GM23338 (cell line): ENCODE results near the gene ENTHD1. TPM values are rescaled to one million over a fixed set of nuclear protein-coding genes. Genes with fewer than 3 reads are reported as not detected.

ENCODE experiments used
- ATAC-seq: fragments of 200-7000 bp; cut with Tn5 transposase; 3 replicates; pipeline ENCODE4 v1.9.1; 2020
- DNase-seq: peaks from one replicate; pipeline ENCODE4 v3.0.0-alpha.2; 2015; ENCODE audit warnings: low spot score
- H2AFZ ChIP-seq: fragments of 200-600 bp; sonication (generic); 2 replicates; pipeline ENCODE4 v1.8.0; 2016; ENCODE audit warnings: antibody characterized with exemption, mild to moderate bottlenecking, moderate library complexity
- H3F3A ChIP-seq: fragments of 200-600 bp; sonication (generic); replicated peaks from 2 replicates; pipeline ENCODE4 v1.8.0; 2017; ENCODE audit warnings: antibody characterized with exemption, mixed run types, low read depth
- H3K27ac ChIP-seq: fragments of 200-600 bp; sonication (generic); 2 replicates; pipeline ENCODE4 v1.6.1; 2016; ENCODE audit warnings: low read depth
- H3K27me3 ChIP-seq: fragments of 200-600 bp; sonication (generic); 2 replicates; pipeline ENCODE4 v1.8.0; 2016; ENCODE audit warnings: mild to moderate bottlenecking, mixed run types, moderate library complexity; ENCODE audit not compliant: insufficient read depth
- H3K36me3 ChIP-seq: fragments of 200-600 bp; sonication (generic); 2 replicates; pipeline ENCODE4 v1.8.0; 2016; ENCODE audit warnings: mild to moderate bottlenecking; ENCODE audit not compliant: insufficient read depth
- H3K4me1 ChIP-seq: fragments of 200-600 bp; sonication (generic); 2 replicates; pipeline ENCODE4 v1.8.0; 2016; ENCODE audit warnings: mild to moderate bottlenecking, moderate library complexity; ENCODE audit not compliant: insufficient read depth
- H3K4me2 ChIP-seq: fragments of 200-600 bp; sonication (generic); 2 replicates; pipeline ENCODE4 v1.7.1; 2017; ENCODE audit warnings: mixed run types
- H3K4me3 ChIP-seq: fragments of 200-600 bp; sonication (generic); 2 replicates; pipeline ENCODE4 v1.6.1; 2016; ENCODE audit warnings: mixed run types
- H3K79me2 ChIP-seq: fragments of 200-600 bp; sonication (generic); replicated peaks from 2 replicates; pipeline ENCODE4 v1.8.0; 2017; ENCODE audit warnings: mild to moderate bottlenecking; ENCODE audit not compliant: insufficient read depth
- H3K9me2 ChIP-seq: fragments of 200-600 bp; sonication (generic); 2 replicates; pipeline ENCODE4 v1.8.0; 2017; ENCODE audit not compliant: insufficient read depth
- H4K20me1 ChIP-seq: fragments of 200-600 bp; sonication (generic); replicated peaks from 2 replicates; pipeline ENCODE4 v1.8.0; 2017; ENCODE audit warnings: mild to moderate bottlenecking; ENCODE audit not compliant: insufficient read depth
- H3K27ac Mint-ChIP-seq: 2 replicates; pipeline ENCODE4 v1.8.0; 2020; ENCODE audit warnings: inconsistent platforms, mild to moderate bottlenecking, moderate library complexity, mixed read lengths
- H3K27me3 Mint-ChIP-seq: 3 replicates; pipeline ENCODE4 v1.8.0; 2022; ENCODE audit warnings: low read depth, mild to moderate bottlenecking, moderate library complexity, mixed read lengths, inconsistent platforms; ENCODE audit not compliant: insufficient read depth, poor library complexity
- H3K36me3 Mint-ChIP-seq: 3 replicates; pipeline ENCODE4 v1.8.0; 2021; ENCODE audit warnings: low read depth, mild to moderate bottlenecking, inconsistent platforms, moderate library complexity, mixed read lengths
- H3K4me1 Mint-ChIP-seq: 3 replicates; pipeline ENCODE4 v1.8.0; 2020; ENCODE audit warnings: mild to moderate bottlenecking, inconsistent platforms, mixed read lengths
- H3K4me3 Mint-ChIP-seq: 3 replicates; pipeline ENCODE4 v1.8.0; 2021; ENCODE audit warnings: moderate library complexity, mild to moderate bottlenecking, inconsistent platforms, mixed read lengths
- H3K9me3 Mint-ChIP-seq: 3 replicates; pipeline ENCODE4 v1.8.0; 2020; ENCODE audit warnings: moderate library complexity, mild to moderate bottlenecking, inconsistent platforms, mixed read lengths
- CREB1 ChIP-seq: fragments of 250-450 bp; sonication (Bioruptor Pico); IDR thresholded peaks from 2 replicates; pipeline ENCODE4 v1.5.0; 2020; ENCODE audit warnings: low read depth, mild to moderate bottlenecking, moderate library complexity
- ETS1 ChIP-seq: IDR thresholded peaks from 2 replicates; pipeline ENCODE4 v1.6.1; 2016; ENCODE audit warnings: antibody characterized with exemption
- EZH2 ChIP-seq: fragments of 200-600 bp; sonication (generic); IDR thresholded peaks from one replicate; pipeline ENCODE4 v1.8.0; 2017; ENCODE audit warnings: antibody characterized with exemption, mild to moderate bottlenecking, low read depth; ENCODE audit not compliant: unreplicated experiment
- EZH2phosphoT487 ChIP-seq: fragments of 200-600 bp; sonication (generic); IDR thresholded peaks from one replicate; pipeline ENCODE4 v1.8.1; 2018; ENCODE audit warnings: antibody characterized with exemption; ENCODE audit not compliant: unreplicated experiment
- JUNB ChIP-seq: IDR thresholded peaks from one replicate; pipeline ENCODE4 v1.6.1; 2016; ENCODE audit warnings: antibody characterized with exemption; ENCODE audit not compliant: unreplicated experiment
- NANOG ChIP-seq: IDR thresholded peaks from 2 replicates; pipeline ENCODE4 v1.6.1; 2016; ENCODE audit warnings: antibody characterized with exemption, borderline replicate concordance
- POLR2AphosphoS5 ChIP-seq: IDR thresholded peaks from 2 replicates; pipeline ENCODE4 v1.6.1; 2016; ENCODE audit warnings: antibody characterized with exemption, low read depth
- REST ChIP-seq: IDR thresholded peaks from one replicate; pipeline ENCODE4 v1.6.1; 2018; ENCODE audit warnings: antibody characterized with exemption; ENCODE audit not compliant: unreplicated experiment
- STAT1 ChIP-seq: IDR thresholded peaks from one replicate; pipeline ENCODE4 v1.6.1; 2016; ENCODE audit warnings: antibody characterized with exemption; ENCODE audit not compliant: unreplicated experiment
- ZNF331 ChIP-seq: fragments of 250-450 bp; sonication (Bioruptor Pico); IDR thresholded peaks from 2 replicates; pipeline ENCODE4 v1.5.0; 2020; ENCODE audit warnings: low read depth, mild to moderate bottlenecking, moderate library complexity
- polyA plus RNA-seq: library from polyadenylated mRNA; unstranded; fragments of >200 nt; fragmentation: Nextera tagmentation; extraction: Ambion mirVana; gene quantifications from 2 replicates; pipeline ENCODE4 v1.2.1, GENCODE V29; 2016
- total RNA-seq: library from RNA; depleted of rRNA; stranded (reverse); fragments of >200 nt; shearing (Covaris generic); gene quantifications from 2 replicates; pipeline ENCODE4 v1.2.3, GENCODE V29; 2014
- TF ChIP-seq, protein P1 (sequence below), 2 experiments: fragments of 200-600 bp in 1 of 2; sonication (generic) in 1 of 2; conservative IDR thresholded peaks; 2 replicates each; pipeline versions ENCODE4 v1.5.1 to v1.6.1; 2016 to 2017; ENCODE audit warnings: antibody characterized with exemption in 2 of 2, low read depth in 2 of 2, mild to moderate bottlenecking in 2 of 2, moderate library complexity in 1 of 2

The ENTHD1 gene
- total and polyA plus RNA-seq, 2 experiments from 2014 or later, result not detected

DNA sequence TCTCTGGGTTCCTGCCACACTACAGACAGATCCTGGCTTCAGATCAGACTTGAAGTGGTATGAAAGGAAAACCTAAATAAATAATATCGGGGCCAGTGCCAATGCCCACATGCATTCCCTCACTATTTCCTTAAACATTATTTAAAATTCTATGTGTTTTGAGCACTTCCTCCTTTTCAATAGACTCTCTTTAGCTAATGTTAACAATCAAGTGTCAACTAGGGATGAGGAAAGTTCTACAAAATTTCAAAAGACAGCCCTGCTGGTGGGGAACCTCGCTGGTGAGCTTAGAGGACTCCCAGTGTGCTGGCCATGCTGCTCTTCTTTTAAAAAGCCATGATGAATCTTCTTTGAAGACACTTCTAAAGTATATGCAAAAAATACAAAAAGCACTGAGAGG lies 87.5 kb downstream of the ENTHD1 start (continued):
- TF ChIP-seq ETS1 (no peak), CREB1 (no peak), NANOG (no peak), POLR2AphosphoS5 (no peak), STAT1 (no peak), REST (no peak)

DNA sequence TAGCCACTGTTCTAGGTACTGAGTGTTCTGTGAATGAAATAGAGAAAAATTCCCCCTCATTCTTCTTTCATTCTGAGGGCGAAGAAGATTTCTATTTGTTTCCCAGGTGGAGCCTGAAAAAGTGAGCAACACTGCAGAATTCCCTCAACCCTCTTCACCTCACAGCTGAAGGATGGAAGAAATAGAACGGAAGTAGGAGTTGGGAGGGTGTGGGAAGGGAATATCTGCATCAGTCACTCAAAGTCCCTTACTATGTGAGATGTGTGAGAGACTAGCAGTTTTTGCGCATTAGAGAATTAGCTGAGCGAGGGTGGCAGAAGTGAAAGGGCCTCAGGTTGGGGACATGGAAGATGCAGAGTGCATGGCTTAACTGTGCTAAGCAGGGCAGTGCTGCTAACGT lies 88.4 kb downstream of the ENTHD1 start:
- peaks cover 4% of the 10 kb centered on the region for H3K27me3 Mint-ChIP-seq
- no peaks in the 10 kb centered on the region for H3K4me1 ChIP-seq
- no peaks in the 10 kb centered on the region for H3K9me3 Mint-ChIP-seq

More for the DNA sequence above, 88.4 kb downstream of the ENTHD1 start:
- Histone ChIP-seq H3K4me2 (no peak overlapping the region), H3K79me2 (no peaks in the 10 kb centered on the region), H2AFZ (no peak overlapping the region), H3K9me2 (peaks cover 4% of the 10 kb centered on the region; the same call in 1 of the 2 replicates), H3K27me3 (no peaks in the 10 kb centered on the region), H3K27ac (no peak overlapping the region), H3K36me3 (no peaks in the 10 kb centered on the region), H4K20me1 (no peaks in the 10 kb centered on the region), H3K4me3 (no peak overlapping the region), H3F3A (no peaks in the 10 kb centered on the region)
- H3K4me1 Mint-ChIP-seq, result peaks cover 5% of the 10 kb centered on the region; the same call in 2 of the 3 replicates
- TF ChIP-seq POLR2AphosphoS5, result no peak
- TF ChIP-seq, protein P1, sequence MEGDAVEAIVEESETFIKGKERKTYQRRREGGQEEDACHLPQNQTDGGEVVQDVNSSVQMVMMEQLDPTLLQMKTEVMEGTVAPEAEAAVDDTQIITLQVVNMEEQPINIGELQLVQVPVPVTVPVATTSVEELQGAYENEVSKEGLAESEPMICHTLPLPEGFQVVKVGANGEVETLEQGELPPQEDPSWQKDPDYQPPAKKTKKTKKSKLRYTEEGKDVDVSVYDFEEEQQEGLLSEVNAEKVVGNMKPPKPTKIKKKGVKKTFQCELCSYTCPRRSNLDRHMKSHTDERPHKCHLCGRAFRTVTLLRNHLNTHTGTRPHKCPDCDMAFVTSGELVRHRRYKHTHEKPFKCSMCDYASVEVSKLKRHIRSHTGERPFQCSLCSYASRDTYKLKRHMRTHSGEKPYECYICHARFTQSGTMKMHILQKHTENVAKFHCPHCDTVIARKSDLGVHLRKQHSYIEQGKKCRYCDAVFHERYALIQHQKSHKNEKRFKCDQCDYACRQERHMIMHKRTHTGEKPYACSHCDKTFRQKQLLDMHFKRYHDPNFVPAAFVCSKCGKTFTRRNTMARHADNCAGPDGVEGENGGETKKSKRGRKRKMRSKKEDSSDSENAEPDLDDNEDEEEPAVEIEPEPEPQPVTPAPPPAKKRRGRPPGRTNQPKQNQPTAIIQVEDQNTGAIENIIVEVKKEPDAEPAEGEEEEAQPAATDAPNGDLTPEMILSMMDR (conservative IDR thresholded peaks at IDR 0.05; ENCODE audit: low read depth in 2 of 2), result no peak
- no peak for TF ChIP-seq EZH2
- TF ChIP-seq REST, result no peak
- no peak for TF ChIP-seq ZNF331
- no peak for TF ChIP-seq STAT1
- no peak for TF ChIP-seq NANOG
- TF ChIP-seq EZH2phosphoT487, result no peak
- TF ChIP-seq ETS1, result no peak
- no peak for TF ChIP-seq JUNB
- no peak for ATAC-seq
- H3K27ac Mint-ChIP-seq, result no peak overlapping the region
- H3K36me3 Mint-ChIP-seq, result no peaks in the 10 kb centered on the region
- no peak overlapping the region for H3K4me3 Mint-ChIP-seq
- DNase-seq, result no peak
